ENCODE results near the gene KRT33A.
A peak's percentile ranks its signal among the peaks of the same experiment; 100 is the strongest.

The KRT33A gene

GRCh38 chr17:41327411-41328120, 23.1 kb downstream of the KRT33A start:
- DNase-seq = no peak

GRCh38 chr17:41326173-41327145, 24.2 kb downstream of the KRT33A start:
- DNase-seq = no peak

DNA sequence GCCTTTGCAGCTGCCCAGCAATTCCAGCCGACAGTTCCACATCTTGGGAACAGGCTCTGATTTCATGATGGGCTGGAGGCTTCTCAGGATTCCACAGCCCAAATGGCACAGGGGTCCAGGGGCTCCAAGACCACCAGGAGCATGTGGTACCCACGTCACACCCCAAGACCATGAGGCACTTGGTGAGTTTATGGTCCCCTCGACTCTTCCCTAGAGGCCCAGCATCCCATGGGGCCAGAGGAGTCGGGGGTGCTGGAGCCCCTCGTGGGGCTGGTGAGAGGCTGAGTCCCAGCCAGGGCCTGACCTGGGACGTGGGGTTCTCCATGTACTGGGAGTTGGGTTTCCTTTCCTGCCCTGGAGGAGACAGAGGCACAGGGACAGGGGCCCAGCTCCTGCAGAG, 25.0 kb downstream of the KRT33A start:
- no peak for DNase-seq

DNA sequence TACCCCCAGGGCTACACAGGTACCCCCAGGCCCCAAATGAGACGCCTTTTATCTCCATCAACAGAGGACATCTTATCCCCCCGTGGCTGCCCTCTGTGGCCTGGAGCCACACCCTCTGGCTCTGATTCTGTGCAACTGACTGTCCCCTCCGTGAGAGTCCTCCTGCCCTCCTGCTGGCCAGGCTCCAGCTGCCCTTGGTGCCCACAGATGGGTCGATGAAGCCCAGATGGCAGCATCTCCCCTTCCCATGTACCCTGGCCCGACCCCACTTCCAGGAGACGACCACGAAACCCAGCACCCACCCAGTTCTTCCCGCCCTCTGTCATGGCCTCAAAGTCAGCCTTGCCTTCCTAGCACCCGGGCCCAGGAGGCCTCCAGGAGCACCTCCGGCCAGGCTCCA, 25.5 kb downstream of the KRT33A start:
- DNase-seq = no peak

DNA sequence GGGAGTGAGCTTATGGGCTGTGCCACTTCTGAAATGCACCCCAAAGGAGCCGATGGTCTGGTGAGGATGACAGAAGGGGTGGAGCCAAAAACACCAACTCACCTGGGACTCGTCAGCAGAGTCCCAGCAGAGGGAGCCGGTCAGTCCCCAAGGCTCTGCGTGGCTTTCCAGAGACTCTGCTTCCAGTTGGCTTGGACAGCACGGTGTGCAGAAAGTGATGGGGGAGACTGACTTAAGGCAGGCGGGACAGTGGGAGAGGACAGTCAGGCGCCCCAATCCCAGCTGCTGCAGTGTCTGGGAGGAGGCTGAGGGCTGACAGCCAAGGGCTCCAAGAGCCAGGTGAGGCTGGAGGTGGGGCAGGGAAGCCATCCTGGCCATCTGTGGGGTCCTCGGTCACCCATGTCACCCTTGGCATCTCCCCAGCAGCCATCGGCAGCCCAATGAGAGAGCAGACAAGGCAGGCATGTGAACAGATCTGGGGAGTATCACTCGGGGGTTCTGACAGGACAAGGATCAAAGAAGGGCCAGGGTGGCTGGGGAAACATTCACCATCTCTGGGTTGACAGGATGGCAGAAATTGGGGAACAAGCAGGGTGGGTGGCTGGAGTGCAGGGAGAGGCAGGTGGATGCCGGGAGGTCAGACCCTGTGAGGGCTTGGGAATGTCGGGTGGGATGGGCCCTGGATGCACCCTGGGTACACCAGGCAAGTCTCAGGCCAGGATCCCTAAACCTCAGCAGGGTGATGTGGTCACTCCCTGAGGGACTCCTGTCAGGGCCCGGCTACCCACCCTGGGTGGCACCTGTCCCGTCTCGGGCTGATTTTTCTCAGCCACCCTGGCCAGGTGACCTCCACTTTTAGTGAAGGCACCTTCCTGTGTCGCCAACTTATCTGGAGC, 26.2 kb downstream of the KRT33A start:
- DNase-seq = peak; percentile 46

- no peak for DNase-seq
Observed at GRCh38 chr17:41322903-41323895, 27.4 kb downstream of the KRT33A start.

DNA sequence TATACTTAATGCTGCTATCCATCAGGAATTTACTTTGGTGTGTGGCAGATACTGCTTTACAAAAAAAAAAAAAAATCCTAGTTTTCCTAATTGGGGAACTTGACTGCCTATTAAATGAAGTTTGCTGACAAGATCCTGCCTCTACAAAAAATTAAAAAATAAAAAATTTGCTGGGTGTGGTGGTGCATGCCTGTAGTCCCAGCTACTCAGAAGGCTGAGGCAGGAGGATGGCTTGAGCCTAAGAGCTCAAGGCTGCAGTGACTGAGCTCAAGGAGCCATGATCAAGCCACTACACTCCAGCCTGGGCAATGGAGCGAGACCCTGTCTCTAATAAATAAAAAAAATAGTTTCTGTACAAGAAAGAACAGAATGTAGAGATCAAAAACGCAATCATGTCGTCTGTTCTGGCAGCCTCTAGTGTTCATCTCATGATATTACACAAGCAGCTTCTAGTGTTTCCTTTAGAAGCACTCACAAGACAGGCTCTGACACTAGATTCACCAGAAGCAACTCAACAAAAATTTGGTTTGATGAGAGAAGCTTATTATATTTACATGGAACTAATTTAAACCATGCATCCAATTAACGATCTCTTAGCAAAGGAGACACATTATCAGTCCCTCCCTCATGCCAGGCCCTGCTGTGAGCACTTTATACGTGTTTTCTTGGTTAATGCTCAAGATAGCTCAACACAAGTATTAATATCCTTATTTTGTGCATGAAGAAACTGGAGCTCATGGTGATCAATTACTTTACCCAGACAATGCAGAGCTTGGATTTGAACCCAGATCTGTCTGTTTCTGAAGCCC, 28.3 kb downstream of the KRT33A start:
- peak; percentile 29 for DNase-seq

DNA sequence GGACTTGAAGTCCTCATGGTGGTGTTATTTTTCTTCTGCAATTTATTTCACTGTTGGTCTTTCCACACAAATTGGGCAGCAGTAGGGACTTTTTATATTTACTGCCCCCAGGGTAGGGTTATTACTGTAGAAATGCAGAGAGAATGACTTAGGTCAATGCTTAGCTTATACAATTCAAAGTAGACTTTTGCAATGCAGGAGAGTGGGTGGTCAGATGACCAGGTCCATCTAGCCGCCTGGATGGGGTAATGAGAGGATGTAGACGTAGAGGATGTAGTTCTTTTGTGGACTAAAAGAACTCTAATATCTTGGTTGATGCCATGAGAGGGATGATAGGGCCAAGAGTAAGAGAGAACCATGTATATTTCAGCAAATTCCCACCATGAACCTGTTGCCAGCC, 32.4 kb downstream of the KRT33A start:
- no peak for DNase-seq

DNA sequence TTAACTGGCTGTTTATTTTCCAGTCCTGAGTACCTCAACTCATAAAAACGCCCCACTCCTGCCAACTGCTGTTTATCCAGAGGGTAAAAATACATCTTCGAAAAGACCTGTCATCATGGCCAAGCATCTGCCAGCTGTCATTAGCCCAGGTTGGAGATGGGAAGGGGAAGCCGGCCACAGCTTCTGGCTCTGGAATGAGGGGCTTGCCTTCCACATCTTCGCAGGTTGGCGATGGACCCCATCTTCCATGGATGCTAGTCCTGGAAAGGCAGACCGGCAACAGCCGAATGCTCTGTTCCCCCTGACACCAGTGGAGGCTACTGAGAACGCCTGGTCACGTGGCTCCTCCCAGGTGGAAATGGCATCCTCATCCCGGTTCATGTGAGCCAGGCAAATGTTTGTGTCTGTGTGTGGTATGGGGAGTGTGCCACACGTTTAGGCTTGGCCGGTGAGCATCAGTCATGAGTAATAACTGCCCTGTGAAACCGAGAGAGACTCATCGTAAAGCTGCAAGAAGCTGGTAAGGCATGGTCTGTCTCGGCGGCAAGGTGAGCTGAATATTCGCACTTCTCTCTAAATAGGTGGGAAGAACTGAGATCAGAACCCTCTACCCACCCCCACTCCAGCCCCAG, 34.7 kb downstream of the KRT33A start:
- DNase-seq = peak; percentile 11

- no peak for DNase-seq
Observed at GRCh38 chr17:41315204-41315794, 35.3 kb downstream of the KRT33A start, which contains the start of gene KRTAP17-1. Gene KRTAP17-1 (minus strand): TSS chr17:41315710. CDS start chr17:41315650, 60 bp downstream.

DNA sequence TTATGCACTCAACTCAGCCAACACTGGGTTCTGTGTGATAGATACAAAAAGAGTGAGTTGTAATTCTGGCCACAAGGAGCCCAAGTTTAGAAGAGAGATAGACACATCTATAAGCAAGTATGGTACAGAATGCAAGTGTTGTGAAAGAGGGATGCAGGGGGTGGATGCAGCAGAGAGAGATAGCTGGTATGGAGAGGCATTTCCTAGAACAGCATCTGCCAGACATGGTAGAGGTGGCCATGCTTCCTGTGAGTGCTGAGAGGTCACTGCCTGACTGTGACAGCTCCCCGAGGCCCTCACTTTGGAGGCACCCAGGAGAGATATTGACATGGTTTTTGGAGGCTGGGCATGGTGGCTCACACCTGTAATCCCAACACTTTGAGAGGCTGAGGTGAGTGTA, 39.5 kb downstream of the KRT33A start:
- no peak for DNase-seq

GRCh38 chr17:41308918-41309359, 41.7 kb downstream of the KRT33A start, which contains the start of gene KRTAP16-1:
Gene KRTAP16-1 (minus strand): TSS chr17:41309309. CDS start chr17:41309253, 56 bp downstream.
- no peak for DNase-seq

DNA sequence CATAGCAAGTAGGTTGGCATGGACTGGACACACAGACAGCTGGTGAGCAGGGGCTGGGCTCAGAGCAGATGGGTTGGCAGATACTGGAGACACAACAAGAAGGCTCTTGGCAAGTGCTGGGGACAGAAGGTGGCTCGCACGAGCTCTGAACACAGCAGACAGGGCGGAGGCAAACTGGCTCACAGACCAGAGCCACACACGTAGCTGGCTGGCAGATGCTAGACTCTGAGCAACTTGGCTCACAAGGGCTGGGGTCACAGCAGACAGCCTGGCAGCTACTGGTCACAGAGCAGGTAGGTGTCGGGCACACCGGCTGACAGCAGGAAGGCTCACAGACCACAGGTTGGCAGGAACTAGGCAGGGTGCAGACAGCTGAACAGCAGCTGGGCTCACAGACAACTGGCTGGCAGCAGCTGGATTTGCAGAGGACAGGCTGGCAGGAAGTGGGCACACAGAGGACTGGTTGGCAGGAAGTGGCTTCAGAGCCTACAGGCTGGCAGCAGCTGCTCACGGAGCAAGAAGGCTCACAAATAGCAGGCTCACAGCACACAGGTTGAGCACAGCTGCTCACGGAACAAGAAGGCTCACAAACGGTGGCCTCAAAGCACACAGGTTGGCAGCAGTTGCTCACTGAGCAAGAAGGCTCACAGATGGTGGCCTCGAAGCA, 42.2 kb downstream of the KRT33A start:
- DNase-seq = peak; percentile 82

DNA sequence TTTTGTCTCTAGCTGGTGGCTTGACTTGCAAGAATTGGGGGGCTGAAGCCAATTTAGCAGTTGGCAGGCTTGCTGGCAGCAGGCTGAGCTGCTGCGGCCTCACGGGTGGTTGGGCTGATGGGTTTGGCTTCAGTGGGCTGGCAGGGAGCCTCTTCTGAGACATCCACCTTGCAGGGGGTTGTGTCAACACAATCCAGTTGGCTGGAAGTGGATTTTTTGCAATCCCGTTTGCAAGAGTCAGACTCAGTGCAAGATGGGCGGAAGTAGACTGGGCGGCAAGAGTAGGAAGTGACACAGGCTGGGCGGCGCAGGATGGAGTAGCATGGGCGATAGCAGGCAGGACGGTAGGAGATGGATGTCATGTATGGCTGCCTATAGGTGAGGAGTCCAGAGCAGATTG, 43.0 kb downstream of the KRT33A start:
- DNase-seq = peak; percentile 8

- DNase-seq = no peak
Observed at GRCh38 chr17:41304091-41304490, 46.5 kb downstream of the KRT33A start.

DNA sequence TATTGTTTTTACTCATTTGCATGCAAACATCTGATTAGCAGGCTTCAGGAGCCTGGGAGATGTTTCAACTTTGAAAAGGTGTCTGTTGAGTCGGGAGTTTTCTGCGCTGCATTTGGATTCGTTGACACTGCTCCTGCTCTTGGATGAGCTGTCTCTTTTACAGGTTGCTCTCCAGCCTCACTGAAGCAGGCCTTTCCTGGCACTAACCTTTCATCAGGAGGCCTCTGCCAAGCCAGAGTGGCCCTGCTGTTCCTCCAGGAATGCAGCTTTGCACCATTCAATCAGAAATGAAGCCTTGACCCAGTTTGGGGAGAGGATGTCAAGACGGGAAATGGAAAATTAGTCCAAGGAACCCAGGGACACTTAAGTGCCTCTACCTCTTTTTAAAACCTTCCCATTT, 47.6 kb downstream of the KRT33A start:
- DNase-seq = no peak

DNA sequence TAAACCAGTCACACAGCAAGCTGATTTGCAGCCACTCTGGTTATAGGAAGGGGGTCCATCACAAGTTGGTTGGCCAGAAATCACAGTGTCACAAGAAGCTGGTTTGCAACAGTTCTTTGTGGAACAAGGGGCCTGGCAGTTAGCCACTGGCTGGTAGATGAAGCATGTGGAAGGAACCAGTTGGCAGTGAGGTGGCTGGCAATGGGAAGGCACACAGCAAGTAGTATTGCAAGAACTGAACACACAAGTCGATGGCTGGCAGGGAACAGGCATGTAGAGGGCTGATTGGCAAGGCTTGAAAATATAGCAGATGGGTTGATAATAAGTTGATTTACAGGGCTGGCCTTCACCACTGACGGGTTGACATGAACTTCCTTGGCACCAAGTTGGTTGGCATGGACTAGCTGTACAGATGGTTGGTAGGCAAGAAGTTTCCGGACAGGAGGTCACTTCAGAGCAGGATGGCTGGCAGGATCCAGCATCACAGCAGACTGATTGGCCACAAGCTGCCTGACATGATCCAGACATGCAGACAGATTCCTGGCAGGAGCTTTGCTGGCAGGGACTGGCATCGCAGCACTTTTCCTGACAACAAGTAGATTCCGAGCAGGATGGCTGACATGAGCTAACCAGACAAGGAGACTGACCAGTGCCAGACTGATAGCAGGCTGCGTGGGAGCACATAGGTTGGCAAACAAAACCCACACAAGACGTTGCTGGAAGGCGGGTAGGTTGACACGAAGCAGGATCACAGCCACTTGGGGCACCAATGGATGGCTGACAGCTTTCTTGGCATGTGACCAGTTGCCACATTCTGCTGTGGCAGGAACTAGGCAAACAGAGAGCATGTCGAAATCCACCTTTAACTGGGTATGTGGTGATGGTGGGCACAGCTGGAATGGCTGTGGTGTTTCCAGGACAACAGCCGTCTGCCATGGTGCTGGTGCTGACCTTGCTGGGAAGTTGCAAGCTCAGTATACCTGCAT, 48.4 kb downstream of the KRT33A start, which contains the start of gene KRTAP29-1:
KRTAP29-1 (minus strand) TSS at position 936 of the 986 bp plus-strand sequence; CDS start at position 936, 0 bp downstream.
- DNase-seq = no peak
